GM12864 (cell line): ENCODE data around the gene NNT.

ENCODE experiments used
- DNase-seq: peaks from one replicate; pipeline ENCODE4 v3.0.0-alpha.2; 2011; ENCODE audit warnings: low read depth
- H3K4me3 ChIP-seq: 2 replicates; pipeline ENCODE4 v1.5.1; 2011; ENCODE audit warnings: mild to moderate bottlenecking, low read depth, low read length, control low read depth
- TF ChIP-seq, protein P1 (sequence below): IDR thresholded peaks from 2 replicates; pipeline ENCODE4 v1.5.1; 2011; ENCODE audit warnings: low read depth, mild to moderate bottlenecking, moderate library complexity, low read length, control low read depth, inconsistent platforms; ENCODE audit errors: missing control alignments

The NNT gene

DNA sequence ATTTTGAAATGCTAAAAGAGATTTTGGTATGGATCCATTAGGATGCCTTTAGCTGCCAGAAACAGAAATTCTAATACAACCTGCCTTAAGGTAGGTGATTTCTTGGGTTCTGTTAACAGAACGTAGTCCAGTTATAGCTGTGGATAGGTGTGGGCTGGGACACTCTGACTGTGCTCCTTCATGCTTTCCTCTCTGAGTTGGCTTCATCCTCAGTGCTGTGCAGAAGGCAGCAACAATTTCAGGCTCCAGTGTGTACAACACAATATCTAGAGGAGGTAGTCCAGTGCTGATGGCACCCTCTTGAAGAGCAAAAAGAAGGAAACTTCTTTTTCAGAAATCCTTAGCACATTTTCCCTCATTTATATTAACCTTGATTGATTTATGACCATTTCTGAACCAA is 34.4 kb downstream of the NNT start:
- no peak for DNase-seq
- H3K4me3 ChIP-seq, result no peak overlapping the region
- TF ChIP-seq, protein P1, sequence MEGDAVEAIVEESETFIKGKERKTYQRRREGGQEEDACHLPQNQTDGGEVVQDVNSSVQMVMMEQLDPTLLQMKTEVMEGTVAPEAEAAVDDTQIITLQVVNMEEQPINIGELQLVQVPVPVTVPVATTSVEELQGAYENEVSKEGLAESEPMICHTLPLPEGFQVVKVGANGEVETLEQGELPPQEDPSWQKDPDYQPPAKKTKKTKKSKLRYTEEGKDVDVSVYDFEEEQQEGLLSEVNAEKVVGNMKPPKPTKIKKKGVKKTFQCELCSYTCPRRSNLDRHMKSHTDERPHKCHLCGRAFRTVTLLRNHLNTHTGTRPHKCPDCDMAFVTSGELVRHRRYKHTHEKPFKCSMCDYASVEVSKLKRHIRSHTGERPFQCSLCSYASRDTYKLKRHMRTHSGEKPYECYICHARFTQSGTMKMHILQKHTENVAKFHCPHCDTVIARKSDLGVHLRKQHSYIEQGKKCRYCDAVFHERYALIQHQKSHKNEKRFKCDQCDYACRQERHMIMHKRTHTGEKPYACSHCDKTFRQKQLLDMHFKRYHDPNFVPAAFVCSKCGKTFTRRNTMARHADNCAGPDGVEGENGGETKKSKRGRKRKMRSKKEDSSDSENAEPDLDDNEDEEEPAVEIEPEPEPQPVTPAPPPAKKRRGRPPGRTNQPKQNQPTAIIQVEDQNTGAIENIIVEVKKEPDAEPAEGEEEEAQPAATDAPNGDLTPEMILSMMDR, result no peak

DNA sequence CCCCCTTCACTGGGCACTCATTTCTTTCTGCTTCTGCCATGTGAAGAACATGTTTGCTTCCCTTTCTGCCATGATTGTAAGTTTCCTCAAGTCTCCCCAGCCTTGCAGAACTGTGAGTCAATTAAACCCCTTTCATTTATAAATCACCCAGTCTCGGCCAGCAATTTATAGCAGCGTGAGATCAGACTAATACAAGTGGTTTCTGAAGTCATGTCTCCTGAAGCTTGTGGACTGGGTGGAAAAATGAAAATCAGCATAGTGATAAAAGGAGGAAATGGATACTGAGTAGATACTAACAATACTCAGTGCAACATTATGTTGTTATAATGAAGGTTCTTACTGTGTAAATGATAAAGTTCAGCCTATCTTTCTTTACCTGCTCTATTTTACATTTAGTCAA is 35.1 kb downstream of the NNT start:
- no peak overlapping the region for H3K4me3 ChIP-seq
- no peak for DNase-seq
- TF ChIP-seq, protein P1, result no peak

DNA sequence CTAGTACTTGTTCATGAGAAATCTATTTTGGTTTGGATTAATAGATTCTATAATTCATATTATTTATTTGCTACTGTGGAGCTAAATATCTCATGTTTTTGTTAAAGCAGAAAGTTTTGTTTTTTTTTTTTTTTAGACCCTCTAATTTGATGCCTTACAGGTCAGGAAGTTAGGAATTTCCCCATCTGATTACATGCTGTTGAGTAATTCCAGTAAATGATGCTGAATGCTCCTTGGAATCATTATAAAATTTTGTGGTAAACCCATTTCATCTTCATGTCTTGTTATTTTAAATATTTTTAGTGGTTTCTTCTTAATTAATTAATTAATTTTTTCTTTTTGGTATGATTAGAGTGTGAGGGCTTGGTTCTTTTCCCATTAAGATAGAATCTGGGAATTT is 35.6 kb downstream of the NNT start:
- TF ChIP-seq, protein P1, result no peak
- H3K4me3 ChIP-seq, result no peak overlapping the region
- no peak for DNase-seq

DNA sequence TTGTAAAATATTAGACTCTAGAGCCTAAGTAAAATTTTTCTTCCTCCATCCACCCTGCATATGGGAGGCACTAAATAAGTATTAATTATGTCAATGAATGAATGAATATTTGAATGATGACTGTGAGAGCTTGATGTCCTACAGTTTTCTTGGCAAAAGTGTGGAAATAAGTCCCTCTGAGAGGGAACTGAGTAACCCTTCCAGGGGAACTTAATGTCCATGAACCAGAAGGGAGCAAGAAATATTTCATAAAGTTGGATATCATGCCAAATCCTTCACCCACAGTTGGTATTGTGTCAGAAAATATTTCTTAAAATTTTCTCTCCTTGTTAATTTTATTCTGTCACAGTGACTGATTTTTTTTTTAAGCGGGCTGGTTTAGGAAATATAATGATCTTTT is 36.6 kb downstream of the NNT start:
- TF ChIP-seq, protein P1, result no peak
- H3K4me3 ChIP-seq, result no peak overlapping the region
- no peak for DNase-seq

DNA sequence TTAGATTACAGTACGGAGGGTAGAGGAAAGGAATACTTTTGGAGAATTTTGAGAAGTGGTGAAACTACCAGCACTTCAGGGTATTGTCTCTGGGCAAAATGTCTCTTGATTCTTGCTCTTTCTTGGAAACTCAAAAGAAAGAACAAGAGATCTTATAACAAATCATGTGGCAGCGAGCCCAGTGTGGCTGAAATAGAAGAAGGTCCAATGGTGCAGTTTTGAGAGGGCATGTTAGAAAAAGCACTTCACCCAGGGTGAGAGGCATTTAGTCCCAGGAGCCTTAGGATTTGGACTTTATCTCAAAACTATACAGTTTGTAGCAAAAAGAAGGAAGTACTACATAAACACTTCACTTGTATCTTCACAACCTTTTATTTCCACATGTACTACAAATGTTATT is 39.4 kb downstream of the NNT start:
- no peak for DNase-seq
- no peak overlapping the region for H3K4me3 ChIP-seq
- TF ChIP-seq, protein P1, result no peak

DNA sequence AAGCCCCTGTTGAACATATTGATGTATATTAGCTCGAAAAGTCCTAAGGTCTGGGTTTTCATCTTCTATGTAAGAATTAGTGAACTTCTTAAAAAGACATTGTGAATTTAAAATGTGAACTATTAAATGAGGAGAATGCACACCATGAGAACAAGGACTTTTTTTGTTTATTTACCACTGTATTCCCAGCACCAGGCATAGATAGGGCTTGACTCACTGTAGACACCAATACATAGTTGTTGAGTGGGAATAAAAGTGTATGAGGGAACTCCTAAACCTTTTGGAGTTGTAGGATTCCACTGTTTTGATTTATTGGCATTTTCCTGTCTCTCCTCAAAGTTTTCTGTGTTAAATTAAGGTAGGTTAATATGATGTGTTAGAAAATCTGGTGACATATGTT is 40.3 kb downstream of the NNT start:
- H3K4me3 ChIP-seq, result no peak overlapping the region
- TF ChIP-seq, protein P1, result no peak
- no peak for DNase-seq

DNA sequence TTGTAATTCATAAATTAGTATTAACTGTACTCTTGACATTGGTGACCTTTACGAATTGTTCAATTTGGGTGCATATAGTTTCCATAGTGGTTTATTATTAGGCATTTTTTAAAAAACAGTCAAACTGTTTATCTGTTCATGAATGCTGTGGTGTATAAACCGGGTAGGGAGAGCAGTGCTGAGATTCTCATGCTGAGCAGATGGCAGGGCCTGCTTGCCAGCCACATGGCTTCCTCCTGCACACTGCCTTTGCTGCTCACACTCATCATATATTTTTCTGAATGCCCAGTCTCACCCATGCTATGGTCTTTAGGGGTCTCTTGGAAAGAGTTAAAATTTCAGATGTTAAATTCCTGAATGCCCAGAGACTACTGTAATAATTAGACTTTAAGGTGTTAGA is 40.8 kb downstream of the NNT start:
- no peak overlapping the region for H3K4me3 ChIP-seq
- TF ChIP-seq, protein P1, result no peak
- no peak for DNase-seq
